IMR-90 (cell line): ENCODE results near the gene TRIO. TPM values are rescaled to one million over a fixed set of nuclear protein-coding genes. Genes with fewer than 3 reads are reported as not detected.
A peak's percentile ranks its signal among the peaks of the same experiment; 100 is the strongest.

Experiments used
- ATAC-seq: fragments of 200-7000 bp; cut with Tn5 transposase; 2 replicates; pipeline ENCODE4 v1.9.1; 2020; ENCODE audit warnings: low read depth, mild to moderate bottlenecking, moderate library complexity
- BruUV-seq: library from RNA; stranded (reverse); fragments of 400-500 nt; replicated peaks from 2 replicates; lab custom pipeline; 2021; lab: Mats Ljungman, UMichigan
- CTCF ChIA-PET: fragments of 300-600 bp; formaldehyde crosslinking; extraction: SDS; loops from one replicate; lab custom pipeline; 2021; ENCODE audit warnings: antibody characterized with exemption; lab: Yijun Ruan, JAX
- POLR2A ChIA-PET: fragments of 300-600 bp; sonication (Branson Sonifier 250); formaldehyde crosslinking; loops from one replicate; lab custom pipeline; 2022; ENCODE audit warnings: antibody characterized with exemption; ENCODE audit not compliant: unreplicated experiment; lab: Charles Lee
- DNase-seq: peaks from one replicate; pipeline ENCODE4 v3.0.0; 2013
- H2AFZ ChIP-seq: replicated peaks from 2 replicates; pipeline ENCODE3; 2013; ENCODE audit warnings: low read length, mild to moderate bottlenecking; ENCODE audit not compliant: poor library complexity
- H2AK5ac ChIP-seq: 2 replicates; pipeline ENCODE4 v1.6.1; 2013; ENCODE audit warnings: low read depth, low read length, inconsistent platforms
- H2AK9ac ChIP-seq: replicated peaks from 2 replicates; pipeline ENCODE3; 2013; ENCODE audit warnings: mild to moderate bottlenecking, low read depth, low read length, moderate library complexity; ENCODE audit not compliant: poor library complexity
- H2BK120ac ChIP-seq: 2 replicates; pipeline ENCODE4 v1.6.1; 2013; ENCODE audit warnings: low read depth, low read length, inconsistent platforms
- H2BK15ac ChIP-seq: 3 replicates; pipeline ENCODE4 v1.6.1; 2013; ENCODE audit warnings: low read depth, low read length, inconsistent platforms
- H2BK20ac ChIP-seq: 2 replicates; pipeline ENCODE4 v1.6.1; 2013; ENCODE audit warnings: low read depth, mild to moderate bottlenecking, inconsistent platforms, low read length, moderate library complexity
- H2BK5ac ChIP-seq: 2 replicates; pipeline ENCODE4 v1.6.1; 2013; ENCODE audit warnings: mild to moderate bottlenecking, low read depth, low read length, inconsistent platforms; ENCODE audit not compliant: poor library complexity, severe bottlenecking
- H3K14ac ChIP-seq: replicated peaks from 2 replicates; pipeline ENCODE4 v1.6.1; 2013; ENCODE audit warnings: low read depth, low read length, inconsistent platforms
- H3K18ac ChIP-seq: 2 replicates; pipeline ENCODE4 v1.6.1; 2013; ENCODE audit warnings: low read depth, low read length, control low read depth
- H3K23ac ChIP-seq: 2 replicates; pipeline ENCODE4 v1.6.1; 2013; ENCODE audit warnings: low read depth, low read length, inconsistent platforms
- H3K27ac ChIP-seq: 2 replicates; pipeline ENCODE4 v1.5.1; 2013; ENCODE audit warnings: mild to moderate bottlenecking, control low read depth, low read length; ENCODE audit not compliant: insufficient read depth
- H3K27me3 ChIP-seq: 2 replicates; pipeline ENCODE4 v1.6.1; 2013; ENCODE audit warnings: low read length; ENCODE audit not compliant: control insufficient read depth, insufficient read depth
- H3K36me3 ChIP-seq: 2 replicates; pipeline ENCODE4 v1.6.1; 2013; ENCODE audit warnings: low read length, mixed read lengths; ENCODE audit not compliant: control insufficient read depth, insufficient read depth
- H3K4ac ChIP-seq: 2 replicates; pipeline ENCODE4 v1.6.1; 2013; ENCODE audit warnings: low read depth, low read length, inconsistent platforms
- H3K4me1 ChIP-seq: 2 replicates; pipeline ENCODE4 v1.6.1; 2013; ENCODE audit warnings: low read length, mixed read lengths; ENCODE audit not compliant: control insufficient read depth, insufficient read depth
- H3K4me2 ChIP-seq: 2 replicates; pipeline ENCODE4 v1.6.1; 2013; ENCODE audit warnings: low read depth, mild to moderate bottlenecking, control low read depth, low read length, moderate library complexity
- H3K4me3 ChIP-seq: 2 replicates; pipeline ENCODE4 v1.5.1; 2013; ENCODE audit warnings: low read depth, mild to moderate bottlenecking, control low read depth, low read length, moderate library complexity; ENCODE audit not compliant: insufficient read depth
- H3K56ac ChIP-seq: 2 replicates; pipeline ENCODE4 v1.6.1; 2013; ENCODE audit warnings: low read length, inconsistent platforms; ENCODE audit not compliant: insufficient read depth; ENCODE audit errors: extremely low read depth
- H3K79me1 ChIP-seq, 2 experiments: 2 replicates each; pipeline ENCODE4 v1.6.1; 2013; ENCODE audit warnings: low read length in 2 of 2, inconsistent platforms in 1 of 2, low read depth in 1 of 2
- H3K9ac ChIP-seq: 2 replicates; pipeline ENCODE4 v1.6.1; 2013; ENCODE audit warnings: low read depth, low read length, control low read depth
- H3K9me1 ChIP-seq: 2 replicates; pipeline ENCODE4 v1.6.1; 2013; ENCODE audit warnings: low read length, inconsistent platforms; ENCODE audit not compliant: insufficient read depth
- H3K9me3 ChIP-seq: 2 replicates; pipeline ENCODE4 v1.6.1; 2013; ENCODE audit warnings: low read length; ENCODE audit not compliant: control insufficient read depth, insufficient read depth
- H4K20me1 ChIP-seq: 2 replicates; pipeline ENCODE4 v1.6.1; 2013; ENCODE audit warnings: low read length, inconsistent platforms; ENCODE audit not compliant: insufficient read depth
- H4K5ac ChIP-seq: 2 replicates; pipeline ENCODE4 v1.6.1; 2013; ENCODE audit warnings: mild to moderate bottlenecking, low read depth, low read length, control low read depth
- H4K8ac ChIP-seq, 2 experiments: 2 replicates each; pipeline ENCODE4 v1.6.1; 2013; ENCODE audit warnings: low read depth in 2 of 2, low read length in 2 of 2, control low read depth in 1 of 2, inconsistent platforms in 1 of 2
- H4K91ac ChIP-seq: 2 replicates; pipeline ENCODE4 v1.6.1; 2013; ENCODE audit warnings: low read depth, low read length, inconsistent platforms; ENCODE audit not compliant: insufficient read depth
- BHLHE40 ChIP-seq: fragments of 150-350 bp; IDR thresholded peaks from 2 replicates; pipeline ENCODE4 v1.6.1; 2016; ENCODE audit warnings: mild to moderate bottlenecking, low read depth, low read length
- CHD1 ChIP-seq: IDR thresholded peaks from 2 replicates; pipeline ENCODE4 v1.6.1; 2012; ENCODE audit warnings: low read depth, low read length, improper control_type of control experiment
- FOS ChIP-seq: fragments of 150-350 bp; IDR thresholded peaks from 2 replicates; pipeline ENCODE4 v1.6.1; 2016; ENCODE audit warnings: low read depth, low read length
- MXI1 ChIP-seq: IDR thresholded peaks from 2 replicates; pipeline ENCODE4 v1.6.1; 2012; ENCODE audit warnings: low read depth, mild to moderate bottlenecking, low read length, moderate library complexity, borderline replicate concordance
- NFE2L2 ChIP-seq: fragments of 150-350 bp; IDR thresholded peaks from 2 replicates; pipeline ENCODE4 v1.6.1; 2016; ENCODE audit warnings: low read depth, mild to moderate bottlenecking, low read length
- POLR2A ChIP-seq: IDR thresholded peaks from 2 replicates; pipeline ENCODE4 v1.6.1; 2012; ENCODE audit warnings: mild to moderate bottlenecking, low read depth, low read length
- RAD21 ChIP-seq: IDR thresholded peaks from 2 replicates; pipeline ENCODE4 v1.6.1; 2012; ENCODE audit warnings: low read length, improper control_type of control experiment
- RFX5 ChIP-seq: IDR thresholded peaks from 2 replicates; pipeline ENCODE4 v1.8.0; 2012; ENCODE audit warnings: low read depth, mild to moderate bottlenecking, low read length, moderate library complexity
- SMC3 ChIP-seq: fragments of 150-350 bp; IDR thresholded peaks from 2 replicates; pipeline ENCODE4 v1.6.1; 2016; ENCODE audit warnings: low read depth, mild to moderate bottlenecking, antibody characterized with exemption, low read length, moderate library complexity
- WGBS, 2 experiments: methylation state at CpG; one replicate each; pipeline versions ENCODE4 v1.1.5 to v1.1.7; 2013; ENCODE audit warnings: missing lambda C conversion rate in 2 of 2; ENCODE audit not compliant: insufficient read length in 1 of 2; ENCODE audit errors: extremely low coverage in 2 of 2; 5-methylcytosine and 5-hydroxymethylcytosine counted together
- dilution Hi-C: fragments of 300-500 bp; cut with HindIII; formaldehyde crosslinking; loops from one replicate; pipeline ENCODE4 v1.14.3; 2018; ENCODE audit warnings: low sequenced_read_pairs; ENCODE audit not compliant: unreplicated experiment
- in situ Hi-C: fragments of 300-500 bp; cut with MboI; formaldehyde crosslinking; loops from 3 replicates; pipeline ENCODE4 v1.14.3; 2019; ENCODE audit warnings: low sequenced_read_pairs, inconsistent platforms, mixed read lengths
- intact Hi-C: fragments of 100-400 bp; cut with micrococcal nuclease; formaldehyde crosslinking; loops from 2 replicates; pipeline ENCODE4 v1.10.0; 2022
- polyA plus RNA-seq, 3 experiments: library from polyadenylated mRNA; depleted of rRNA; stranded (reverse); fragments of >200 nt; gene quantifications; 2 replicates each; pipeline ENCODE4 v1.2.3, GENCODE V29; 2012; ENCODE audit warnings: low replicate concordance in 1 of 3
- total RNA-seq: library from RNA; depleted of rRNA; stranded (reverse); fragments of >200 nt; gene quantifications from 2 replicates; pipeline ENCODE4 v1.2.3, GENCODE V29; 2012
- TF ChIP-seq, protein P1 (sequence below): fragments of 150-350 bp; IDR thresholded peaks from 2 replicates; pipeline ENCODE4 v1.6.1; 2016; ENCODE audit warnings: low read depth, mild to moderate bottlenecking, low read length, moderate library complexity, borderline replicate concordance

The TRIO gene
- total and polyA plus RNA-seq, 2 of the 4 experiments (the other 2 are of a cell fraction): 206 to 522 TPM

- H2BK120ac ChIP-seq: no peak overlapping the region
- no peak overlapping the region for H2AFZ ChIP-seq
- no peak overlapping the region for H4K91ac ChIP-seq
- no TSS peak for BruUV-seq
- peaks cover 47% of the 10 kb centered on the region for H3K4me1 ChIP-seq
- TF ChIP-seq BHLHE40: no peak
- TF ChIP-seq MXI1: no peak
- TF ChIP-seq CHD1: no peak
- TF ChIP-seq, protein P1, sequence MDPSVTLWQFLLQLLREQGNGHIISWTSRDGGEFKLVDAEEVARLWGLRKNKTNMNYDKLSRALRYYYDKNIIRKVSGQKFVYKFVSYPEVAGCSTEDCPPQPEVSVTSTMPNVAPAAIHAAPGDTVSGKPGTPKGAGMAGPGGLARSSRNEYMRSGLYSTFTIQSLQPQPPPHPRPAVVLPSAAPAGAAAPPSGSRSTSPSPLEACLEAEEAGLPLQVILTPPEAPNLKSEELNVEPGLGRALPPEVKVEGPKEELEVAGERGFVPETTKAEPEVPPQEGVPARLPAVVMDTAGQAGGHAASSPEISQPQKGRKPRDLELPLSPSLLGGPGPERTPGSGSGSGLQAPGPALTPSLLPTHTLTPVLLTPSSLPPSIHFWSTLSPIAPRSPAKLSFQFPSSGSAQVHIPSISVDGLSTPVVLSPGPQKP: no peak
- TF ChIP-seq FOS: no peak
- no peak for TF ChIP-seq RFX5
- TF ChIP-seq POLR2A: no peak
- TF ChIP-seq RAD21: no peak
- no peak for TF ChIP-seq SMC3
- TF ChIP-seq NFE2L2: no peak
- no peak overlapping the region for H2AK5ac ChIP-seq
- peak overlapping the region; percentile 2; the same call in 1 of the 2 replicates for H3K27ac ChIP-seq
- H3K79me1 ChIP-seq: peaks cover 0 to 58% of the 10 kb centered on the region in 2 experiments; a peak in 2 of 4 replicates
- no CpG with 5 or more reads among the region's 2 CpGs for WGBS, 2 experiments
- H3K4me2 ChIP-seq: peak overlapping the region; percentile 21; the same call in 1 of the 2 replicates
- H3K18ac ChIP-seq: no peak overlapping the region; the same call in 1 of the 2 replicates
- peaks cover 42% of the 10 kb centered on the region for H3K9me1 ChIP-seq
- ATAC-seq (peak; percentile 4), DNase-seq (peak; percentile 52)
- in situ Hi-C loops: no loop called here
- dilution Hi-C loops: no loop called here
- no peak overlapping the region for H2AK9ac ChIP-seq
- H4K5ac ChIP-seq: no peak overlapping the region
- H3K23ac ChIP-seq: no peak overlapping the region; the same call in 1 of the 2 replicates
- H3K9ac ChIP-seq: no peak overlapping the region
- H3K14ac ChIP-seq: 0 out of 2 replicates have a peak overlapping the region, but pooled peaks have one; percentile 44
- H3K4ac ChIP-seq: 0 out of 2 replicates have a peak overlapping the region, but pooled peaks have one; percentile 19
- no peak overlapping the region for H2BK15ac ChIP-seq
- POLR2A ChIA-PET: no interaction called here
- H3K4me3 ChIP-seq: no peak overlapping the region
- H3K56ac ChIP-seq: no peak overlapping the region
- H2BK5ac ChIP-seq: peak overlapping the region; percentile 65
- peaks cover 98% of the 10 kb centered on the region for H4K20me1 ChIP-seq
- H3K9me3 ChIP-seq: no peaks in the 10 kb centered on the region
- no peak overlapping the region; a peak in 1 of 4 replicates for H4K8ac ChIP-seq
- CTCF ChIA-PET: no interaction called here
- H3K27me3 ChIP-seq: no peaks in the 10 kb centered on the region
- peaks cover 9% of the 10 kb centered on the region for H3K36me3 ChIP-seq
- H2BK20ac ChIP-seq: no peak overlapping the region
- intact Hi-C loops: no loop called here
Measured at GRCh38 chr5:14216372-14216771, 73.2 kb downstream of the TRIO start.
